Activated T-helper 1 cell treated with anti-CD3 and anti-CD28 coated beads, Interleukin-12 subunit alpha, Interleukin-12 subunit beta, Interleukin-2, Interleukin-4 antibody, amounts not matched to agents 30 ng/mL and 10 ng/mL and 1 ng/mL, durations not matched to agents 14 hours and 24 hours and 36 hours (primary cell): ENCODE results near the gene PSG2. TPM values are rescaled to one million over a fixed set of nuclear protein-coding genes. Genes with fewer than 3 reads are reported as not detected.
"Not testable (repeated sequence)": the region's sequence is repeated elsewhere in the genome, so short reads cannot be mapped to it uniquely, and the experiment has no call there.

Source experiments
- DNase-seq: peaks from one replicate; pipeline ENCODE4 v3.0.0; 2021; ENCODE audit warnings: low spot score
- H3K27ac Mint-ChIP-seq: one replicate; pipeline ENCODE4 v1.8.0; 2021; ENCODE audit warnings: mild to moderate bottlenecking, mixed read lengths
- H3K27me3 Mint-ChIP-seq: one replicate; pipeline ENCODE4 v1.8.0; 2022; ENCODE audit warnings: mild to moderate bottlenecking, moderate library complexity, mixed read lengths; ENCODE audit not compliant: insufficient read depth
- H3K36me3 Mint-ChIP-seq: one replicate; pipeline ENCODE4 v1.8.0; 2021; ENCODE audit warnings: low read depth, mixed read lengths
- H3K4me1 Mint-ChIP-seq: one replicate; pipeline ENCODE4 v1.8.0; 2021; ENCODE audit warnings: low read depth, mixed read lengths
- H3K4me3 Mint-ChIP-seq: one replicate; pipeline ENCODE4 v1.8.0; 2021; ENCODE audit warnings: mild to moderate bottlenecking, moderate library complexity, mixed read lengths
- H3K9me3 Mint-ChIP-seq: one replicate; pipeline ENCODE4 v1.8.0; 2021; ENCODE audit warnings: mixed read lengths
- intact Hi-C: fragments of 100-400 bp; cut with micrococcal nuclease; formaldehyde crosslinking; loops from one replicate; pipeline ENCODE4 v1.15.1; 2024
- total RNA-seq: library from RNA; stranded (reverse); gene quantifications from 2 replicates; pipeline ENCODE4 v1.2.3, GENCODE V29; 2022

PSG2 gene
- total RNA-seq, result not detected in 2 replicates

DNA sequence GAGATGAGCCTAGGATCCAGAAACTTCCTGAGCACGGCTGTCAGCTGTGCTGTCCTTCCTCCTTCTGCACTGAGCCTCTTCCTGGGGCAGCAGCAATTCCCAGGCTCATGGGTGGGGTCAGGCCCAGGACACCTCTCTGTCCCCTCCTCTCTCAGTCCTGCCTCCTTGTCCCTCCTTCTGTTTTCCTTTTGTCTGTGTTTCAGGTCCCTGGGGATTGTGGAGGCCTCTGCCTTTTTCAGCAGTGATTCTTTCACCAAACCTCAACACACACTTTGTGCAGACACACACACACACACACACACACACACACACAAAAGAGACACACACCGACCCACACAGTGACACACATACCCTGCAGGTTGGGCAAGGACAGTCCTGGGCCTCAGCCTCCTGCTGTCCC, at the start of gene PSG2:
Gene PSG2, minus strand, starts transcription at position 101 of the 400 bp plus-strand sequence. CDS start 132 bp downstream, outside the sequence.
- H3K27ac Mint-ChIP-seq, H3K4me3 Mint-ChIP-seq, H3K27me3 Mint-ChIP-seq, intact Hi-C loops, DNase-seq, H3K36me3 Mint-ChIP-seq, H3K9me3 Mint-ChIP-seq, H3K4me1 Mint-ChIP-seq: not testable (repeated sequence)

- DNase-seq, H3K4me1 Mint-ChIP-seq, H3K36me3 Mint-ChIP-seq, H3K9me3 Mint-ChIP-seq, H3K27ac Mint-ChIP-seq, H3K27me3 Mint-ChIP-seq, intact Hi-C loops, H3K4me3 Mint-ChIP-seq: not testable (repeated sequence)
These were observed 48.9 kb upstream of the PSG2 start for GRCh38 chr19:43131281-43131842.

- H3K27ac Mint-ChIP-seq, H3K9me3 Mint-ChIP-seq, DNase-seq, H3K27me3 Mint-ChIP-seq, intact Hi-C loops, H3K36me3 Mint-ChIP-seq, H3K4me3 Mint-ChIP-seq, H3K4me1 Mint-ChIP-seq: not testable (repeated sequence)
These were observed 46.7 kb upstream of the PSG2 start for GRCh38 chr19:43129197-43129596.

DNA sequence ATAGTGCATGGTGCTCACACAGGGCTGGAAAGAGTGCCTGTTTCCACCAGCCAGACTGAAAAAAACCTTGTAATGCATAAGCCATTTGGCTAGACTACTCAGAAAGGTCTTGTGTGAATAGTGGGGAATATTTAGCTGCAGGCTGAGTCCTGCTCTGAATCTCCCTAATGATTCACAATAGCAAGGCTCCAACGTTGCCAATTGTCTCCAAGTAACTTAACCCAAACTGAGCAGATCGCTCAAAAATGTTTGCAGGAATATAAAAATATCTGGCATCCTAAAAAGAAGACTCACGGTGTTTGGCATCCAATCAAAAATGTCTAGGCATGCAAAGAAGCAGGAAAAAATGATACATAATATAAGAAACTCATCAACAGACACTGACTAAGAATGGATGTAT, 44.8 kb upstream of the PSG2 start:
- H3K36me3 Mint-ChIP-seq, H3K9me3 Mint-ChIP-seq, H3K4me3 Mint-ChIP-seq, H3K27ac Mint-ChIP-seq, H3K27me3 Mint-ChIP-seq, intact Hi-C loops, DNase-seq, H3K4me1 Mint-ChIP-seq: not testable (repeated sequence)

GRCh38 chr19:43126720-43127119, 44.2 kb upstream of the PSG2 start:
- no peaks in the 10 kb centered on the region for H3K36me3 Mint-ChIP-seq
- H3K27ac Mint-ChIP-seq, result no peak overlapping the region
- intact Hi-C loops, result no loop called here

DNA sequence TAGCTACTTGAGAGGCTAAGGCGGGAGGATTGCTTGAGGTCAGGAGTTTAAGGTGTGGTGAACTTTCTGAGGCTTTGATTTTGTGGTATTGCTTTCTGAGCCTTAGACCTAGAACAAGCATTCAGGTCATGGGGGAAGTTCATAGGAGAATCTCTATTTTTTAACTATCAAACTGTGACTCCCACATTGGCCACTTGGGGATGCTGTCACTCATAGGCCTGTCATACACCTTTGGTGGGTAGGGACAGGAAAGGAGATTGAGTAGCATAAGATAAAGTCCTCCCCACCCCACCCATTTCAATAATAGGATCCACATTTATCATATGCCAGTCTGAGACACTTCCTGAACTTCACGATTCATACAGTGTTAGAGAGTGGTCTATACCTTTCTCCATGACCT, 41.9 kb upstream of the PSG2 start:
- Mint-ChIP-seq H3K9me3 (peaks cover 4% of the 10 kb centered on the region), H3K27ac (no peak overlapping the region), H3K4me1 (no peaks in the 10 kb centered on the region), H3K36me3 (no peaks in the 10 kb centered on the region), H3K27me3 (no peaks in the 10 kb centered on the region), H3K4me3 (no peak overlapping the region)
- DNase-seq, result no peak
- intact Hi-C loops, result no loop called here

More at GRCh38 chr19:43126720-43127119, 44.2 kb upstream of the PSG2 start:
- Mint-ChIP-seq H3K27me3 (no peaks in the 10 kb centered on the region), H3K9me3 (peaks cover 4% of the 10 kb centered on the region), H3K4me3 (no peak overlapping the region), H3K4me1 (no peaks in the 10 kb centered on the region)
- no peak for DNase-seq

- H3K27ac Mint-ChIP-seq, H3K36me3 Mint-ChIP-seq, H3K4me1 Mint-ChIP-seq, intact Hi-C loops, H3K27me3 Mint-ChIP-seq, DNase-seq, H3K9me3 Mint-ChIP-seq, H3K4me3 Mint-ChIP-seq: not testable (repeated sequence)
These were observed 38.0 kb upstream of the PSG2 start for GRCh38 chr19:43120433-43121026.

- H3K27me3 Mint-ChIP-seq, H3K36me3 Mint-ChIP-seq, H3K4me1 Mint-ChIP-seq, H3K27ac Mint-ChIP-seq, H3K4me3 Mint-ChIP-seq, DNase-seq, intact Hi-C loops: not testable (repeated sequence)
- peaks cover 12% of the 10 kb centered on the region for H3K9me3 Mint-ChIP-seq
These were observed 37.0 kb upstream of the PSG2 start for GRCh38 chr19:43119526-43119925.

GRCh38 chr19:43116421-43116820, 33.9 kb upstream of the PSG2 start:
- H3K27me3 Mint-ChIP-seq, H3K27ac Mint-ChIP-seq, H3K4me3 Mint-ChIP-seq, intact Hi-C loops, H3K36me3 Mint-ChIP-seq, DNase-seq, H3K4me1 Mint-ChIP-seq: not testable (repeated sequence)
- H3K9me3 Mint-ChIP-seq, result peaks cover 22% of the 10 kb centered on the region

GRCh38 chr19:43115548-43115947, 33.0 kb upstream of the PSG2 start:
- H3K4me1 Mint-ChIP-seq, H3K36me3 Mint-ChIP-seq, DNase-seq, intact Hi-C loops, H3K4me3 Mint-ChIP-seq, H3K27ac Mint-ChIP-seq, H3K27me3 Mint-ChIP-seq: not testable (repeated sequence)
- H3K9me3 Mint-ChIP-seq, result peaks cover 22% of the 10 kb centered on the region

DNA sequence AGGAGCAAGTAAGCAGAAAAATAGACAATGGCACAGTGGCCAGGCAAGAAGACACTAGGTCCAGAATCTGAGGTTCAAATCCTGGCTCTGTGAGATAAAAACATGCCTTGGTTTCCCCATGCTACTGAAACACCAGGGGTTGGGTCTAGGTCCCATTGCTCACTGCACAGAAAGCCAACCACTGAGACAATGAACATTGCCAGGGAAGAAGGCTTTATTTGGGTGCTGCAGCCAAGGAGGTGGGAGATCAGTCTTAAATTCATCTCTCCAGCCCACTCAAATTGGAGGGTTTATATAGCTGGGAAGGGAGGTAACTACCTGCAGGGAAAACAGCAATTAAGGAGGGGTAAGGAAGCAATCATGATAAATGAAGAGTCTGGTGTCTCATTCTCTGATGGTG, 32.6 kb upstream of the PSG2 start:
- DNase-seq, intact Hi-C loops, H3K27me3 Mint-ChIP-seq, H3K4me3 Mint-ChIP-seq, H3K27ac Mint-ChIP-seq, H3K36me3 Mint-ChIP-seq, H3K4me1 Mint-ChIP-seq: not testable (repeated sequence)
- H3K9me3 Mint-ChIP-seq, result peaks cover 22% of the 10 kb centered on the region

DNA sequence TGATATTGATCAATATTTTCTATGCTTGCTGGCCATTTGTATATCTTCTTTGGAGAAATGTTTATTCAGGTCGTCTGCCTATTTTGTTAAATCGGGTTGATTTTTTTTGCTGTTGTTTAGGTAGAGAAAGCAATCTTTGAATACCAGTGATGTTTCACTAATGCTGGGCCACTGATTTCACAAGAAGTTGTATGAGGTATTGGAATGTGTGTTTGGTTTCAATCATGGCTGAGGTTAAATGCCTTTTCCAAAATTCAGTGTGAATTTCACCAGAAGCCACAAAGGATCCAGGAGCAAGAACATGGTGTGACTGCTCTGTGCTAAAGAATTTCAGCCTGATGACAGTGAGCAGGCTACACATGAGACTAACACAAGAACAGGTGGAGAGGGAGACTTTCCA, 32.1 kb upstream of the PSG2 start:
- H3K27ac Mint-ChIP-seq, H3K36me3 Mint-ChIP-seq, H3K4me3 Mint-ChIP-seq, H3K27me3 Mint-ChIP-seq, DNase-seq, H3K4me1 Mint-ChIP-seq, intact Hi-C loops: not testable (repeated sequence)
- peaks cover 22% of the 10 kb centered on the region for H3K9me3 Mint-ChIP-seq

GRCh38 chr19:43107401-43107800, 24.9 kb upstream of the PSG2 start:
- H3K36me3 Mint-ChIP-seq, H3K4me1 Mint-ChIP-seq, H3K4me3 Mint-ChIP-seq, H3K27ac Mint-ChIP-seq, DNase-seq, intact Hi-C loops, H3K27me3 Mint-ChIP-seq: not testable (repeated sequence)
- H3K9me3 Mint-ChIP-seq, result peaks cover 20% of the 10 kb centered on the region

GRCh38 chr19:43105496-43105895, 23.0 kb upstream of the PSG2 start:
- H3K9me3 Mint-ChIP-seq, result peaks cover 20% of the 10 kb centered on the region
- H3K27ac Mint-ChIP-seq, result no peak overlapping the region
- no peak for DNase-seq
- intact Hi-C loops, result no loop called here
- H3K27me3 Mint-ChIP-seq, result no peaks in the 10 kb centered on the region
- H3K36me3 Mint-ChIP-seq, result no peaks in the 10 kb centered on the region
- H3K4me1 Mint-ChIP-seq, result no peaks in the 10 kb centered on the region
- H3K4me3 Mint-ChIP-seq, result no peak overlapping the region
